Ovary (tissue), 3 donors: ENCODE data around the gene ADM5.

Experiments
- EP300 ChIP-seq: sonication (generic); formaldehyde crosslinking; IDR thresholded peaks from one replicate; pipeline ENCODE4 v1.6.1; 2017; ENCODE audit warnings: antibody characterized with exemption
- POLR2A ChIP-seq: fragments of 450-650 bp; IDR thresholded peaks from one replicate; pipeline ENCODE4 v1.6.1; 2017; ENCODE audit warnings: antibody characterized with exemption, mild to moderate bottlenecking, moderate library complexity
- TF ChIP-seq, protein P1 (sequence below), 3 donors: fragments of 450-650 bp in 2 of 3; fragments of 200-600 bp in 1 of 3; IDR thresholded peaks; one replicate each; pipeline versions ENCODE4 v1.5.1 to v1.8.0; 2016 to 2022; ENCODE audit warnings: antibody characterized with exemption in 3 of 3, mild to moderate bottlenecking in 1 of 3
- donor health status: DM: no; HTN: no; CAD: no.

DNA sequence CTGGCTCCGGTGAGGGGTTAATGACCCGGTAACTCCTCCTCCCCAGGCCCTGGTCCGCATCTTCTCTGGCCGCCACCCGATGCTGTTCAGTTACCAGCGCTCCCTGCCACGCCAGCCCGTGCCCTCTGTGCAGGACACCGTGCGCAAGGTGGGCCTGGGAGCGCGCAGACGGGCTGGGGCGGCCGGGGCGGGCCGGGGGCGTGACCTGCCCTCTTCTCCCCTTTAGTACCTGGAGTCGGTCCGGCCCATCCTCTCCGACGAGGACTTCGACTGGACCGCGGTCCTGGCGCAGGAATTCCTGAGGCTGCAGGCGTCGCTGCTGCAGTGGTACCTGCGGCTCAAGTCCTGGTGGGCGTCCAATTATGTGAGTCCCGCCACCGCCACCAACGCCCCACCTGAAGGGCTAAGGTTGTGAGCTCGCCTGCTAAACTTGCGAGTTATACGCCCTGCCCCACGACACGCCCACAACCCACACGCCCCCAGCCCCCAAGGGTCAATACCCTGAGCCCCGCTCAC is 11.9 kb downstream of the ADM5 start:
- TF ChIP-seq, protein P1, sequence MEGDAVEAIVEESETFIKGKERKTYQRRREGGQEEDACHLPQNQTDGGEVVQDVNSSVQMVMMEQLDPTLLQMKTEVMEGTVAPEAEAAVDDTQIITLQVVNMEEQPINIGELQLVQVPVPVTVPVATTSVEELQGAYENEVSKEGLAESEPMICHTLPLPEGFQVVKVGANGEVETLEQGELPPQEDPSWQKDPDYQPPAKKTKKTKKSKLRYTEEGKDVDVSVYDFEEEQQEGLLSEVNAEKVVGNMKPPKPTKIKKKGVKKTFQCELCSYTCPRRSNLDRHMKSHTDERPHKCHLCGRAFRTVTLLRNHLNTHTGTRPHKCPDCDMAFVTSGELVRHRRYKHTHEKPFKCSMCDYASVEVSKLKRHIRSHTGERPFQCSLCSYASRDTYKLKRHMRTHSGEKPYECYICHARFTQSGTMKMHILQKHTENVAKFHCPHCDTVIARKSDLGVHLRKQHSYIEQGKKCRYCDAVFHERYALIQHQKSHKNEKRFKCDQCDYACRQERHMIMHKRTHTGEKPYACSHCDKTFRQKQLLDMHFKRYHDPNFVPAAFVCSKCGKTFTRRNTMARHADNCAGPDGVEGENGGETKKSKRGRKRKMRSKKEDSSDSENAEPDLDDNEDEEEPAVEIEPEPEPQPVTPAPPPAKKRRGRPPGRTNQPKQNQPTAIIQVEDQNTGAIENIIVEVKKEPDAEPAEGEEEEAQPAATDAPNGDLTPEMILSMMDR (IDR thresholded peaks at IDR 0.05): no peak
- no peak for TF ChIP-seq EP300
- TF ChIP-seq POLR2A: no peak
